H1 (cell line): ENCODE data around the gene SOX15. TPM values are rescaled to one million over a fixed set of nuclear protein-coding genes. Genes with fewer than 3 reads are reported as not detected.

ENCODE experiments used
- CTCF ChIA-PET: fragments of 300-600 bp; sonication (Branson Sonifier 250); formaldehyde crosslinking; loops from one replicate; lab custom pipeline; 2021; ENCODE audit not compliant: partially characterized antibody; lab: Charles Lee
- POLR2A ChIA-PET: fragments of 300-600 bp; sonication (Branson Sonifier 250); formaldehyde crosslinking; loops from one replicate; lab custom pipeline; 2021; ENCODE audit warnings: inconsistent platforms; ENCODE audit not compliant: partially characterized antibody; lab: Charles Lee
- DNase-seq, 2 experiments: peaks; one replicate each; pipeline versions ENCODE4 v3.0.0 to v3.0.0-alpha.2; 2010 to 2022; ENCODE audit warnings: low spot score in 2 of 2, low read depth in 1 of 2, mixed read lengths in 1 of 2
- FAIRE-seq: peaks from 2 replicates; lab custom pipeline; 2011; peaks lifted over from hg19 to GRCh38; lab: Jason Lieb, UNC
- H2AFZ ChIP-seq: 2 replicates; pipeline ENCODE4 v1.8.1; 2012; ENCODE audit warnings: low read length, inconsistent platforms
- H2AK5ac ChIP-seq: 2 replicates; pipeline ENCODE4 v1.6.1; 2013; ENCODE audit warnings: low read depth, low read length
- H2BK120ac ChIP-seq: replicated peaks from 2 replicates; pipeline ENCODE3; 2013; ENCODE audit warnings: low read depth, low read length, inconsistent platforms
- H2BK12ac ChIP-seq: 2 replicates; pipeline ENCODE4 v1.6.1; 2013; ENCODE audit warnings: low read depth, low read length
- H2BK15ac ChIP-seq: 2 replicates; pipeline ENCODE4 v1.6.1; 2013; ENCODE audit warnings: low read length
- H2BK20ac ChIP-seq: 2 replicates; pipeline ENCODE4 v1.6.1; 2013; ENCODE audit warnings: low read length
- H2BK5ac ChIP-seq: 2 replicates; pipeline ENCODE4 v1.6.1; 2013; ENCODE audit warnings: low read depth, low read length
- H3K14ac ChIP-seq: 2 replicates; pipeline ENCODE4 v1.6.1; 2013; ENCODE audit warnings: inconsistent platforms; ENCODE audit not compliant: insufficient read length
- H3K18ac ChIP-seq: 2 replicates; pipeline ENCODE4 v1.6.1; 2013; ENCODE audit warnings: low read length; ENCODE audit errors: extremely low read depth
- H3K23ac ChIP-seq: 2 replicates; pipeline ENCODE4 v1.6.1; 2013; ENCODE audit warnings: inconsistent platforms; ENCODE audit not compliant: insufficient read length
- H3K23me2 ChIP-seq: 2 replicates; pipeline ENCODE4 v1.6.1; 2013; ENCODE audit warnings: low read depth, low read length
- H3K27ac ChIP-seq: 2 replicates; pipeline ENCODE4 v1.6.1; 2011; ENCODE audit warnings: low read depth, low read length, inconsistent platforms
- H3K27me3 ChIP-seq, 4 experiments: replicated peaks in 1 of 4; 1 replicate in 1 of 4; 2 replicates in 3 of 4; pipeline versions ENCODE4 v1.6.1 to v1.8.1; 2011 to 2013; ENCODE audit warnings: low read length in 3 of 4, mild to moderate bottlenecking in 3 of 4, inconsistent platforms in 2 of 4, mixed read lengths in 2 of 4, moderate library complexity in 1 of 4; ENCODE audit not compliant: control insufficient read depth in 3 of 4, insufficient read depth in 3 of 4; ENCODE audit errors: extremely low read depth in 1 of 4
- H3K36me3 ChIP-seq, 4 experiments: 2 replicates each; pipeline versions ENCODE4 v1.6.1 to v1.8.1; 2011 to 2013; ENCODE audit warnings: mild to moderate bottlenecking in 4 of 4, low read length in 3 of 4, moderate library complexity in 2 of 4, control low read depth in 1 of 4, inconsistent platforms in 1 of 4; ENCODE audit not compliant: insufficient read depth in 4 of 4, control insufficient read depth in 2 of 4
- H3K4ac ChIP-seq: replicated peaks from 2 replicates; pipeline ENCODE3; 2013; ENCODE audit warnings: low read length, low read depth, mixed read lengths, inconsistent platforms; ENCODE audit not compliant: insufficient read length
- H3K4me1 ChIP-seq, 4 experiments: replicated peaks in 1 of 4; 1 replicate in 1 of 4; 2 replicates in 3 of 4; pipeline versions ENCODE4 v1.6.1 to v1.8.1; 2011 to 2013; ENCODE audit warnings: low read length in 3 of 4, inconsistent platforms in 2 of 4, mixed read lengths in 1 of 4; ENCODE audit not compliant: insufficient read depth in 4 of 4, control insufficient read depth in 3 of 4
- H3K4me2 ChIP-seq, 2 experiments: 2 replicates each; pipeline versions ENCODE4 v1.6.1 to v1.8.1; 2011 to 2013; ENCODE audit warnings: low read depth in 2 of 2, low read length in 2 of 2, control low read depth in 1 of 2, inconsistent platforms in 1 of 2, mild to moderate bottlenecking in 1 of 2; ENCODE audit not compliant: insufficient read depth in 1 of 2
- H3K4me3 ChIP-seq, 4 experiments: fragments of 200-600, 300-600 bp in 1 of 4; sonication (generic), shearing (Covaris generic), sonication (Bioruptor Twin) in 1 of 4; 2 replicates each; pipeline versions ENCODE4 v1.5.1 to v1.8.1; 2011 to 2016; ENCODE audit warnings: low read length in 4 of 4, low read depth in 3 of 4, control low read depth in 2 of 4, inconsistent platforms in 2 of 4, mild to moderate bottlenecking in 2 of 4, mixed read lengths in 1 of 4, moderate library complexity in 1 of 4; ENCODE audit not compliant: insufficient read depth in 2 of 4; ENCODE audit errors: extremely low read depth in 1 of 4
- H3K56ac ChIP-seq: replicated peaks from 2 replicates; pipeline ENCODE3; 2013; ENCODE audit warnings: low read depth, mild to moderate bottlenecking, mixed read lengths, low read length, inconsistent platforms; ENCODE audit not compliant: insufficient read length
- H3K79me1 ChIP-seq: 2 replicates; pipeline ENCODE4 v1.6.1; 2013; ENCODE audit warnings: low read depth, low read length, control low read depth
- H3K79me2 ChIP-seq, 2 experiments: 2 replicates each; pipeline versions ENCODE4 v1.6.1 to v1.8.1; 2012 to 2013; ENCODE audit warnings: low read length in 2 of 2, mild to moderate bottlenecking in 2 of 2, inconsistent platforms in 1 of 2; ENCODE audit not compliant: insufficient read depth in 2 of 2, control insufficient read depth in 1 of 2
- H3K9ac ChIP-seq, 4 experiments: replicated peaks in 1 of 4; 1 replicate in 1 of 4; 2 replicates in 3 of 4; pipeline versions ENCODE4 v1.6.1 to v1.8.1; 2011 to 2013; ENCODE audit warnings: low read depth in 3 of 4, low read length in 3 of 4, control low read depth in 2 of 4, mild to moderate bottlenecking in 2 of 4, moderate library complexity in 2 of 4, inconsistent platforms in 1 of 4; ENCODE audit errors: extremely low read depth in 1 of 4
- H3K9me3 ChIP-seq, 2 experiments: 2 replicates each; pipeline versions ENCODE4 v1.6.1 to v1.8.1; 2012 to 2013; ENCODE audit warnings: mild to moderate bottlenecking in 2 of 2, moderate library complexity in 2 of 2, control low read depth in 1 of 2, inconsistent platforms in 1 of 2, low read depth in 1 of 2, low read length in 1 of 2, mixed read lengths in 1 of 2; ENCODE audit not compliant: insufficient read depth in 2 of 2
- H4K20me1 ChIP-seq, 2 experiments: replicated peaks in 1 of 2; 2 replicates each; pipeline versions ENCODE3 to v1.8.1; 2011 to 2013; ENCODE audit warnings: inconsistent platforms in 2 of 2, low read length in 2 of 2, mild to moderate bottlenecking in 1 of 2; ENCODE audit not compliant: insufficient read depth in 2 of 2, control insufficient read depth in 1 of 2
- H4K5ac ChIP-seq: 2 replicates; pipeline ENCODE4 v1.6.1; 2013; ENCODE audit warnings: low read length, low read depth, mixed read lengths, inconsistent platforms; ENCODE audit not compliant: insufficient read length
- H4K8ac ChIP-seq: 2 replicates; pipeline ENCODE4 v1.8.0; 2013; ENCODE audit warnings: mild to moderate bottlenecking, moderate library complexity, low read length, inconsistent platforms; ENCODE audit not compliant: insufficient read depth; ENCODE audit errors: extremely low read depth
- H4K91ac ChIP-seq: replicated peaks from 2 replicates; pipeline ENCODE3; 2013; ENCODE audit warnings: low read length, mixed read lengths, inconsistent platforms; ENCODE audit not compliant: insufficient read length
- ATF3 ChIP-seq: IDR thresholded peaks from 2 replicates; pipeline ENCODE4 v1.6.1; 2011; ENCODE audit warnings: low read depth, mild to moderate bottlenecking, low read length; ENCODE audit not compliant: insufficient read depth
- CHD1 ChIP-seq: IDR thresholded peaks from 2 replicates; pipeline ENCODE4 v1.6.1; 2012; ENCODE audit warnings: low read depth, low read length, improper control_type of control experiment
- EGR1 ChIP-seq: IDR thresholded peaks from 2 replicates; pipeline ENCODE4 v1.6.1; 2011; ENCODE audit warnings: low read depth, low read length, borderline replicate concordance
- GTF2F1 ChIP-seq: IDR thresholded peaks from 2 replicates; pipeline ENCODE4 v1.6.1; 2012; ENCODE audit warnings: low read depth, low read length, improper control_type of control experiment, borderline replicate concordance
- HDAC6 ChIP-seq: IDR thresholded peaks from one replicate; pipeline ENCODE4 v1.7.1; 2012; ENCODE audit warnings: low read depth, mild to moderate bottlenecking, inconsistent platforms, low read length, moderate library complexity
- KDM5A ChIP-seq: fragments of 200-600 bp; IDR thresholded peaks from 2 replicates; pipeline ENCODE4 v1.7.1; 2012; ENCODE audit warnings: mild to moderate bottlenecking, low read length, inconsistent platforms, mixed read lengths
- POU5F1 ChIP-seq: IDR thresholded peaks from 2 replicates; pipeline ENCODE4 v1.6.1; 2011; ENCODE audit warnings: low read depth, mild to moderate bottlenecking, low read length, moderate library complexity
- RBBP5 ChIP-seq: IDR thresholded peaks from 2 replicates; pipeline ENCODE4 v1.7.1; 2012; ENCODE audit warnings: low read depth, mild to moderate bottlenecking, inconsistent platforms, low read length, moderate library complexity, borderline replicate concordance
- RFX5 ChIP-seq: IDR thresholded peaks from 2 replicates; pipeline ENCODE4 v1.6.1; 2011; ENCODE audit warnings: low read depth, low read length, improper control_type of control experiment, borderline replicate concordance
- TBP ChIP-seq: IDR thresholded peaks from 2 replicates; pipeline ENCODE4 v1.6.1; 2011; ENCODE audit warnings: low read depth, low read length, improper control_type of control experiment
- YY1 ChIP-seq: IDR thresholded peaks from 2 replicates; pipeline ENCODE4 v1.6.1; 2011; ENCODE audit warnings: low read depth, mild to moderate bottlenecking, low read length
- WGBS, 2 experiments: shearing (Covaris generic) in 1 of 2; methylation state at CpG; one replicate each; pipeline versions ENCODE4 v1.1.6 to v1.1.7; 2013 to 2015; ENCODE audit warnings: low lambda C conversion rate in 2 of 2, mixed read lengths in 2 of 2, inconsistent platforms in 1 of 2, low coverage in 1 of 2, missing lambda C conversion rate in 1 of 2; ENCODE audit not compliant: insufficient replicate concordance in 2 of 2, insufficient coverage in 1 of 2, insufficient read length in 1 of 2; ENCODE audit errors: extremely low coverage in 1 of 2, missing lambda C conversion rate in 1 of 2; 5-methylcytosine and 5-hydroxymethylcytosine counted together
- polyA plus RNA-seq, 7 experiments: library from polyadenylated mRNA; depleted of rRNA in 3 of 7; stranded (reverse) in 5 of 7; unstranded in 2 of 7; fragments of >200 nt in 5 of 7; fragments of 200-250 nt in 2 of 7; gene quantifications; 1 replicate in 5 of 7; 2 replicates in 1 of 7; 4 replicates in 1 of 7; pipeline versions ENCODE4 v1.2.1 to v1.2.3, GENCODE V29; 2011 to 2013; ENCODE audit warnings: missing spikeins in 2 of 7, mixed read lengths in 2 of 7
- total RNA-seq: library from RNA; stranded (reverse); fragmentation: NEBNext Ultra II Directional; extraction: Animal tissue kit (Norgen Biotek cat#: 25700); gene quantifications from 2 replicates; pipeline ENCODE4 v1.2.1, GENCODE V29; 2021

The SOX15 gene
- total and polyA plus RNA-seq, 2 of the 8 experiments (the other 6 are each of a cell fraction or from before 2014, with no cell fraction given) = 14.3 to 26.8 TPM

- Histone ChIP-seq H3K27ac (no peak overlapping the region), H2AFZ (no peak overlapping the region), H3K14ac (no peak overlapping the region)
- TF ChIP-seq CHD1 (no peak), KDM5A (no peak), RBBP5 (0 out of 2 replicates have a peak, but pooled peaks have one; percentile 9), ATF3 (no peak), POU5F1 (no peak), EGR1 (no peak), TBP (peak; percentile 62; the same call in 1 of the 2 replicates), GTF2F1 (no peak), HDAC6 (no peak), YY1 (no peak), RFX5 (no peak)
Observed at GRCh38 chr17:7560172-7561027, 29.5 kb downstream of the SOX15 start.

More at GRCh38 chr17:7560172-7561027, 29.5 kb downstream of the SOX15 start:
- Histone ChIP-seq H2BK20ac (no peak overlapping the region), H4K20me1 (peaks cover 0 to 1% of the 10 kb centered on the region in 2 experiments), H3K9ac (no peak overlapping the region; a peak in 2 of 7 replicates), H3K9me3 (no peaks in the 10 kb centered on the region), H3K4me2 (peak overlapping the region; percentile 49 to 96), H3K4ac (no peak overlapping the region), H4K8ac (no peak overlapping the region), H4K5ac (peak overlapping the region; percentile 22), H2BK5ac (no peak overlapping the region), H3K18ac (peak overlapping the region; percentile 21; the same call in 1 of the 2 replicates), H2BK15ac (no peak overlapping the region), H3K56ac (no peak overlapping the region), H3K27me3 (no peaks in the 10 kb centered on the region), H3K4me3 (peak overlapping the region in 3 of 4 experiments; percentile 69 to 96 (median 85); a peak in 4 of 8 replicates), H3K36me3 (peaks cover 17 to 21% (median 18%) of the 10 kb centered on the region in 4 experiments), H3K79me1 (peaks cover 9% of the 10 kb centered on the region), H2BK12ac (no peak overlapping the region), H3K79me2 (peaks cover 4 to 26% of the 10 kb centered on the region in 2 experiments; a peak in 3 of 4 replicates), H3K4me1 (peaks cover 11 to 42% (median 25%) of the 10 kb centered on the region in 4 experiments), H2BK120ac (no peak overlapping the region), H2AK5ac (no peak overlapping the region; the same call in 1 of the 2 replicates), H3K23me2 (peaks cover 6% of the 10 kb centered on the region; the same call in 1 of the 2 replicates), H3K23ac (no peak overlapping the region), H4K91ac (peak overlapping the region; percentile 27)
- WGBS, 2 experiments = 34% methylated on average over 22 of the region's 22 CpGs; no CpG with 5 or more reads in 1 of the 2 experiments
- CTCF ChIA-PET = interaction anchor here (0.6 to 12.7 kb wide), 84 partner anchors 8 to 514 kb away, joined by 3 to 251 read pairs (median 5); partner anchors contain the start of genes ACAP1, CHRNB1, KCTD11 and MPDU1
- POLR2A ChIA-PET = interaction anchor here (0.7 to 37.5 kb wide), 24 partner anchors 8 to 301 kb away, joined by 3 to 1144 read pairs (median 5); partner anchors contain the start of genes CD68, CLDN7, GPS2 and MPDU1
- DNase-seq = peak in 1 of 2 experiments; percentile 90
- peak; percentile 80 for FAIRE-seq
